Astrocyte of the hippocampus (primary cell): ENCODE measurements around the gene MARCHF10.
A peak's percentile ranks its signal among the peaks of the same experiment; 100 is the strongest.
"Not testable (repeated sequence)": the region's sequence is repeated elsewhere in the genome, so short reads cannot be mapped to it uniquely, and the experiment has no call there.

Source experiments
- DNase-seq: peaks from one replicate; pipeline ENCODE4 v3.0.0; 2011; ENCODE audit warnings: low read depth, low spot score

Gene MARCHF10

GRCh38 chr17:62786646-62787045 lies 21.5 kb downstream of the MARCHF10 start:
- no peak for DNase-seq

GRCh38 chr17:62785983-62786382 lies 22.1 kb downstream of the MARCHF10 start:
- DNase-seq, result not testable (repeated sequence)

- no peak for DNase-seq
These were observed 25.3 kb downstream of the MARCHF10 start for GRCh38 chr17:62782730-62783270.

DNA sequence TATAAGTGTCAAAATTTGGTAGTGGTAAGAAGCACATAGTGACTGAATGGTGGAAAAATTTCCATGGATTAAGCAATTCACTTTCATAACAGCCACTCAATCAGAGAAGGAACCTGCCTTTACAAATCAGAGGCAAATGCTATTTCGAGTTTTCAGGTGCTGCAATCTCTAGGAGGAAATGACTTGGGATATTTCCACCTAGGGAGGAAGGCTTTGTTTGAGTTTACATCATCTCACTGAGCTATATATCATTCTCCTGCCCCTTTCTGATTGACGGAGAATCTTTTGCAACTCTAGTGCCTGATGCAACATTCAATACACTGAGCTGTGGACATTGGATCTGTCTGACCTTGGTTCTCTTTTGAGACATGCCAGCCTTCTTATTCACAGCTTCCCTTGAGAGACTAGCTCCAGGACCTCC lies 26.3 kb downstream of the MARCHF10 start:
- no peak for DNase-seq

DNA sequence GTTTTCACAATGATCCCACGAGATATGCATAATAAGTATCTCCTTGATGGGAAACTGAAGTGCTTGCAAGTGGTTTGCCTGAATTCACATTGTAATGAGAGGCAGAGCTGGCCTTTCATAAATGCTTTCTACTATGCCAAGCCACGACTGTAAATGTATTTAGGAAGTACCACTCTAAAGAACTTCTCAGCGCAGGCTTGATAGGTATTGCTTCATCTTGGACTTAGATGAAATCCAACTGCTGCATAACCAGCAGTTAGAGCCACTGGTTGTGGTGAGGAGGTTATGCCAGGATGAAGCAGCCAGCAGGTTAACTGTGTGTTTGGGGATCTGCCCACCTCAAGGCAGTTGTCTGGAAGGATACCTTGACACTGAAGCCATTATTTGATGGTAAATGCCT lies 26.8 kb downstream of the MARCHF10 start:
- DNase-seq, result no peak

DNA sequence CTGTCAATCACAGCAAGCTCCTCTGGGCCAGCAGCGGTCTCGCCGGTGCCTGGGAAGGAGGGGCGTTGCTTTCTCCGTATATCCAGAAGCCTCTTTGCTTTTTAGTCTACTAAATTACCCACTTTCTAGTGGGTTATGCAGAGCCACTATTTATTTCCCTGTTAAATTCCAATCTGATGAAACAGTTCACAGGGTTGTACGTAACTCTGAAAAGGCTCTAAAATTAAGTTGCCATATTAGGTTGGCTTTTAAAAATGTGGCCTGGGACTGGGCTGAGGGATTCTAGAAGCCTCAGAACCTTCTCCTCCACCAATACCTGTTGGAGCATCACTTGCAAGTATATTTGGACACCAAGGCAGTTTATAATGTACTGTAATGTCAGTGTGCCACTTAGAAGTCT lies 27.2 kb downstream of the MARCHF10 start:
- peak; percentile 75 for DNase-seq

DNA sequence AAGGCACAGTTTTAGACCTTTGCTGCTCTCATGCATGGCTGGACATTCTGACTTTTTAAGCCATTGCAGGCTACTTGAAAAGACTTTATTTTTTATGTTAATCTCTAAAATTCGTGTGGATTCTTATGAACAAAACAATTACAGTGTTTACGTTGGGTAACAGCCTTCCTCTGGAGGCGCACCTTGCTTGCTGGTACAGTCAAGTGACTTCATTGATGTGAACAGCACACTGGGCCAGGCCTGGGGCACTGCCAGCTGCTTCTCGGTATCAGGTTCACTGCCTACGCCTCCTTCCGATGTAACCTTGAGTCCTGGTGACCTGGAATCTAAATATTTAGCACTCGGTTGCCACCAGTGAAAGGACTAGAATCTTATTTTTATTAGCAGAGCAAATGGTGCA lies 27.8 kb downstream of the MARCHF10 start:
- peak; percentile 48 for DNase-seq

DNA sequence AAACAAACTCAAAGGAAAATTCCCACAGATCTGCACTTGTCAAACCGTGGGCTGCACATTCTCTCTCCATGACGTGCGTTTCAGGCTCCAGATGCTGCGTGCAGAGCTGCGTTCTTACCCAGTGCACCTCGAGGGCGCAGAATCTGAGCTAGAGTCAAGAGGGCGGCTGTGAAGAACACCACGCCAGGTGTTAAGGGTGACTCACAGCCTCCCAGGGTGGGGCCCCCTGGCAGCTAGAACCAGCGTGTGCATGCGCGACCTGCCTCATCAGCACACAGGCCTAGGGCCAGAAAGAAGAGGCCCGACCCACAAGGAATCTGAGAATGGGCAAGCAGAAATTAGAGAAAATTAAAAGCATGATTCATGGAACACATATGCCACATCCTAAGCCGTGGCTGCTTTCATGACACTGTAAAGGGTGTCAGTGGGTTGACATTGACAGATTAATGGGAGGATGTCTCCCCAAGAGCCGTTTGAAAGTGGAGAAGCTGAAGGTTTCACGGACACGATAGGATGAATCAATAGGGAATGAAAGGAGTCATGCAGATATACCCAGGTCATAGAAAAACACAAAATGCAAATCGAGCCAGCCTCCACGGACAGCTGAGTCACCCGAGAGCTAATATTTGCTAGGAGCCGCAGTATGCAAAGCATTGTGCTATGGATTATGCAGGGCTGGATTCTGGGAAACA lies 29.0 kb downstream of the MARCHF10 start:
- peak; percentile 95 for DNase-seq

GRCh38 chr17:62775876-62776275 lies 32.2 kb downstream of the MARCHF10 start:
- no peak for DNase-seq

DNA sequence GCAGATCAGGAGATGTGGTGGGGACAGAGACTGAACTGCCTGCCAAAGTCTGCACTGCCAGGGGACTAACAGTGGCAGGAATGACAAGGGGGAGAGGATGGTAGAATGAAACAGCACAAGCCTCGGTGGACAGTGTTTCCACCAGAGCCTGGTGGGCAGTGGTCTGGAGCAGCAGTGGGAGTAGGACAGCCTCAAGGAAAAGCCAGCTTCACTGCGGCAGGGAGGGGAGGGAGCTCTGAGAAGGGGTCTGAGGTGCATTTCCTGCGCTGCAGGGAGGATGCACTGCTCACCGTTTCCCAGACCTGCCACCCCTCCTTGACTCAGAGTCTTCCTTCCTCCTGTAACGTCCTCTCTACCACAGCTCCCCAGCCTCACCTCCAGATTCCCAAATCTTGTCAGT lies 33.8 kb downstream of the MARCHF10 start:
- DNase-seq, result no peak

DNA sequence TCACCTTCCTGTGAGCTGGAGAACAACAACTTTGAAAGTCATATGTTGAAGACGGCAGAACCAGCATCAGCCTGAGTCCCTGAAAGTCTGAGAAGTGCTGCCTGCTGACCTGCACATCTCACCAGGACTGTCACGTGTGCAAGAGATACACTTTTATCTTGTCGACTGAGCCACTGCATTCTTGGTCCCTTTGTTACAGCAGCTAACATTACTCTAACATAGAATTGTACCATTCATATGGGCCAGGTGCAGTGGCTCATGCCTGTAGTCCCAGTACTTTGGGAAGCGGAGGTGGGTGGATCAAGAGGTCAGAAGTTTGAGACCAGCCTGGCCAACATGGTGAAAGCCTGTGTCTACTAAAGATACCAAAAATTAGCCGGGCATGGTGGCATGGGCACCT lies 40.1 kb downstream of the MARCHF10 start:
- DNase-seq, result no peak

DNA sequence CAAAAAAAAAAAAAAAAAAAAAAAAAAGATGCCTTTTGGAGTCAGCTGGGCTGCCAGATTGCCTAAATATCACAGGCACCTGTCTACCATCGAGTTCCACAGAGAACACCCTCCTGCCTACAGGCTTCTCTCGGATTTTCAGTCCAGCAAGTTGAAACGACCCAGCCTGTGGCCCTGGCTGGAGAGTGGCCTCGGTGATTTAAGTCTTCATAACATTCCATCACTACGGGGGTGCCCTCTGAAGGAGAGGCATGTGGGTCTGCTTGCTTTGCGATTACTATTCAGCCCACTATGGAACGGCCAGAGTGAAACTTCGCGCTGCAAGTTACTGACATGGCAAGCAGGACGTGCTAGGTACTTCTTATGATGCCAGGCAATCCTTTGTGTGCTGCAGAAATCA lies 42.8 kb downstream of the MARCHF10 start:
- no peak for DNase-seq

DNA sequence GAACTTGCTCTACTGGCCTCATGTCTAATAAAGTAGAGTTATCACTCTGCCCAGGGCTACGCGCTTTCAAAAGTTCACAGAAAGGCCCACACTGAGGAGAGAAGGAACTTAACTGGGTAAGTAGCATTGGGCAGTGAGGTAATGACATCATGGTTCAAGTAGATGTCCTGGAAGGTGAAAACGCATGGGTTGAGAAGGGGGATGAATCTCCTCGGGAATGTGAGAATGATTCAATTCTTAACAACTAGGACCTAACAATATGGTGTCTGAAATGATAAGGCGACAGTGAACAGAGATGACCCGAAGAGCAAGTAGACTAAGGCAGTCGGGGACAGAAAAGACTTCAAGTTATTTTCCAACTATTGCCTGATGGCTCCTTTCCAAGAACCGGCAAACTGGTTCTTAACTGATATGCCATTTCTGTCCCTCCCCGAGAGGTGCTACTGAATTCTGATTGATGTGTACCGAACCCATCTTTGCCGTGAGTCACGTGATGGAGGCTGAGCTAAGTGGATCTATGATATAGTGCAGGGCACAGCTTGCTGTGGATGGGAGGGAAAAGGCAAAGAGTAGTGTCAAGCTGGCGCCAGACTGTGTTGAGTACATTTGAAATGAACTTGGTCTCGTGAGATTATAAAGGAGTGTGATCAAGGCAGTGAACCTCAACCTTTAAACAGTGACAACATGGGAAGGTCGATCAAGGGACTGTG lies 44.1 kb downstream of the MARCHF10 start:
- DNase-seq, result no peak

DNA sequence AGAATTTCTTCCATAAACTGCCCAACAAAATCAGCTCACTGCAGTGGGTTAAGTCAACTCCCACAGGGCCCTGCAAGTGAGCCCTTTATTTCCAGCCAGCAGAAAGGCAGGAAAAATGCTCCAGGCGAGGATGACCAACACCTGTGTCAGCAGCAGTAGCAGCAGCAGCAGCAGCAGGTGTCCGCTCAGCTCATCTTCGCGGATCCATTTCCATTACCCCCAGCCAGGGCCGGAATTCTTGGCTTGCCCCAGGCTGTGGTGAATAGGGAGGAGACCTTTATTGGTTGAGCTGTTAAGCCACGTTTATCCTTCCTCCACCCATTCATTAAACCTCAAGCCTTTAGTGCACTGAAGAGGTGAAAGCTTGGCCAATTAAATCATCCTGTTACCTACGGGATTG lies 46.2 kb downstream of the MARCHF10 start:
- DNase-seq, result no peak

GRCh38 chr17:62760945-62761267 lies 47.2 kb downstream of the MARCHF10 start:
- DNase-seq, result no peak

GRCh38 chr17:62760059-62760944 lies 47.8 kb downstream of the MARCHF10 start:
- DNase-seq, result peak; percentile 30

DNA sequence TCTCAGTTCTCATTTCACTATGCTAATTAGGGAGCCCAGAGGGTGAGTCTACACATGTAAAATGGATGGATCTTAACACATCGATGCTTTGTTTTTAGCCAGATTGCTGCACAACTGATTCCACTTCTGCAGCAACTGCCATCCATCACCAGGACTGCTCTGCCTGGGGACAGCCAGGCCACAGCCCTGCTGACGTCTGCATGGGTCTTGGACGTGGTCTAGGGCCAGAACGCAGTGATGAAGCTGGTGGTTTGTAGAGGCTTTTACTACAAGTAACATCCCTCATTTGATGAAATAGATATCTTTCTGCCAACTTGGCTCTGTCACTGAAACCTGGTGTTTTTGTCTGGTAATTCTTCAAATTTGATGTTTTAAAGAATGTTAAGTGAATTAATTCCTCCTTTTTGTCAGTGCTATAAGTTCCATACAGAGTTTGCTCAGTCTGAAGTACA lies 50.6 kb downstream of the MARCHF10 start:
- DNase-seq, result peak; percentile 56

DNA sequence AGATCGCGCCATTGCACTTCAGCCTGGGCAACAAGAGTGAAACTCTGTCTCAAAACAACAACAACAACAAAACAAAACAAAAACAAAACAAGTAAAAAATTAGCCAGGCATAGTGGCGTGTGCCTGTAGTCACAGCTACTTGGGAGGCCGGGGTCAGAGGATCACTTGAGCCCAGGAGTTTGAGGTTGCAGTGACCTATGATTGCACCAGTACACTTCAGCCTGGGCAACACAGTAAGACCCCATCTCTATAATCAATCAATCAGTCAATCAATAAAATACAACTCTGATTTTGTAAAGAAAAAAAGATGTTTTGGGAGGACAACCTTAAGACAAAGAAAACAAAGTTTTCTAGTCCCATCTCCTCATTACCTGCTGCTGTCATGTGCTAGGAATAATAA lies 51.9 kb downstream of the MARCHF10 start:
- DNase-seq, result no peak

- no peak for DNase-seq
These were observed 52.8 kb downstream of the MARCHF10 start for GRCh38 chr17:62755141-62755851.

DNA sequence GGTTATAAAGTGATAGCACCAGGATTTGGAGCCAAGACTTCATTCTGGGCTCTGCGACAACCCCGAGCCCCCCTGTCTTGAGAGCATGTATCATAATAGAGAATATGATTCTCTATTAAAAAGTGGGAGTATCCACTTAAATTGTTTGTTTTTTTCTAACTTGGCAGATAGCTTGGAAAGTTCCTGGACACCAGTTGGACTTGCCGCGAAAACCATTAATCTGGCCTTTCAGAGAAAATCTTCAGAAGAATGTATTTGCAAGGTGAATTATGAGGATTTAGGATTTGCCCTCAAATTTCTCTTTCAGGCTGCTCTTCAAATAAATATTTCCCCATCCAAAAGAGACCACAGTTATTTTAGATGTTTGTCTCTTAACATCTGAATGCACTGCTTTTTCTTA lies 53.5 kb downstream of the MARCHF10 start:
- DNase-seq, result no peak

DNA sequence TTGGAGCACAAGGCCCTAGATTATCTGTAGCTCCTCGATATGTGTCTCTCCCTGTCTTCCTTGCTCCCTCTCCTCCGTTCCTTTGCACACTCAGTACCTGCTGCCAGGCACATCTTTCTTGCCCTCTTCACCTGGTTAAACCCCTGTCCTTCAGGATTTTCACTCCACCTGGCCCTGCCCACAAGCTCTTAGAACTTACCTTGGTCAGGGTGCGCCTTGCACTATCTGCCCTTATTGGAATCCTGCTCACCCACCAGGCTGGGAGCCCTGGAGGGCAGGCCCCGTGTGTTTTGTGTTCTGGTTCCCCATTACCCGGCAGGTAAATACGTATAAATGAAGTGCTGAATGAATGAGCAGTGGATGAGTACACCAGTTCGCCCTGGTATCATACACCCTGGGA lies 54.6 kb downstream of the MARCHF10 start:
- no peak for DNase-seq
